ENCODE measurements around the gene TMPRSS5.

The TMPRSS5 gene

DNA sequence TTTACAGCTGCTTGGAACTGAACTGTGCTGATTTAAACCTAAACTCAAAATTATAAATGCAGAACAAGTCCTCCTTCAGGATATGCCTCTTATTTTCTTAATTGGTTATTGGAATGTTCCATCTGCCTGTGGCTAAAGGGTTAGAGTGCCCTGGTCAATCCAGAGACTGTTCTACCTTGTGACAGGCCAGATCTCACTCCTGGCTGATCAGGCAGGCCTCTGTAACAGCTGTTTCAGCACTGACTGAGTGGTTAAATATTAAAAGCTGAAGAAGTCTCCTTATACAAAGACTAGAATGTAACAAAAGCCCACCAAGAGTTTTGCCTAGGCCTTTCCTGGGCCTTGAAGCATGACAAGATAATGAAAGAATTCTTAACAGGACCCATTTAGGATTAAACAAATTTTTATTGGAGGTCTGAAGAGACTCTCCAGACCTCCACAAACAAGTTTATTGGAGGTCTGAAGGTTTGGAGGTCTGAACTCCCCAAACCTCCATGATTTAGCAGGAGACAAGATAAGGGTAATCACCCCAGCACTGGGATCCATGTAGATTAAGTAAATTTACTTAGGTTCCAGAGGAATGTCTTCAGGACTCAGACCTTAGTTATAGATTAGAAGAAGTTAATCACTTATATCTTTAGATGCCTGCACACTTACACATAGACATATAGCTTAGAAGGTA lies 35.8 kb downstream of the TMPRSS5 start:
- TF ChIP-seq, protein P1, sequence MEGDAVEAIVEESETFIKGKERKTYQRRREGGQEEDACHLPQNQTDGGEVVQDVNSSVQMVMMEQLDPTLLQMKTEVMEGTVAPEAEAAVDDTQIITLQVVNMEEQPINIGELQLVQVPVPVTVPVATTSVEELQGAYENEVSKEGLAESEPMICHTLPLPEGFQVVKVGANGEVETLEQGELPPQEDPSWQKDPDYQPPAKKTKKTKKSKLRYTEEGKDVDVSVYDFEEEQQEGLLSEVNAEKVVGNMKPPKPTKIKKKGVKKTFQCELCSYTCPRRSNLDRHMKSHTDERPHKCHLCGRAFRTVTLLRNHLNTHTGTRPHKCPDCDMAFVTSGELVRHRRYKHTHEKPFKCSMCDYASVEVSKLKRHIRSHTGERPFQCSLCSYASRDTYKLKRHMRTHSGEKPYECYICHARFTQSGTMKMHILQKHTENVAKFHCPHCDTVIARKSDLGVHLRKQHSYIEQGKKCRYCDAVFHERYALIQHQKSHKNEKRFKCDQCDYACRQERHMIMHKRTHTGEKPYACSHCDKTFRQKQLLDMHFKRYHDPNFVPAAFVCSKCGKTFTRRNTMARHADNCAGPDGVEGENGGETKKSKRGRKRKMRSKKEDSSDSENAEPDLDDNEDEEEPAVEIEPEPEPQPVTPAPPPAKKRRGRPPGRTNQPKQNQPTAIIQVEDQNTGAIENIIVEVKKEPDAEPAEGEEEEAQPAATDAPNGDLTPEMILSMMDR (conservative IDR thresholded peaks at IDR 0.05; ENCODE audit: control insufficient read depth, insufficient read depth, low read depth, low read length) = no peak
- no peak for DNase-seq (ENCODE audit: low read depth)

DNA sequence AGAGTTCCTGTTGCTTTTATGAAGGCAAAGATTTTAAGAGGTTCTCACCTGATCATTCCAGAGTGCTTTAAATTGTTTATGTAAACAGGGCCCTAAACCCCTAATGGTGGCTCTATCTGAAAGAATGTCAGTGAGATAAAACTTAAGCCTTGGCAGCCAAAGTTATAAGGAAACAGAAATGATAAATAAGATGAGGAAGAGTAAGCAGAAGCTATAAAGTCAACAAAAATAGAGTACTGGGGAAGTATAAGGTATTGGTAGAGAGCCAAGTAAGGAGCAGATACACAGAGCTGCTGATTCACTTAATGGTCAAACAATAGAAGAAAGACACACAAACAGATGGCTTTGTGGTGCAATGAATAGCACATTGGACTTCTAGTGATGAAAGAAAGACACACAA lies 37.9 kb downstream of the TMPRSS5 start:
- TF ChIP-seq, protein P1 (conservative IDR thresholded peaks at IDR 0.05; ENCODE audit: control insufficient read depth, insufficient read depth, low read depth, low read length) = no peak
- DNase-seq (ENCODE audit: low read depth) = peak; percentile 18
- no peak overlapping the region for H3K4me3 ChIP-seq (ENCODE audit: control insufficient read depth, low read depth, low read length)

More for the DNA sequence above, 35.8 kb downstream of the TMPRSS5 start:
- no peak overlapping the region for H3K4me3 ChIP-seq (ENCODE audit: control insufficient read depth, low read depth, low read length)

DNA sequence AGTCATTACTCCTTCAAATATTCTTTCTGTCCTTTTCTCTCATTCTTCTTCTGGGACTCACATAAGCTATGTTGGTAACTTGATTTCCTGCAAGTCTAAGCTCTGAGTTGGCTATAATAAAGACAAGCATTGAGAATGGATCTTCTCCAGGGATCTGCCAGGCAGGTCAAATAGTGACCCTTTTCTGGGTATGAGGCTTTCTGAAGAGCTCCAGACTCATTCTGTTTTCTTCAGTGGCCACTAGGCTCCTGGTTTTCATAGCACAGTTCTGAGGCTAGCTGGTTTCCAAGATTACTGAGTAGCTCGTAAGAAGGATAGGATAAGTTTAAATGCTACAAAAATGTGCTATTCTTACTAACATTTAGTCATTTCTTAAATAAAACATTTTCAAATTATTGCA lies 38.3 kb downstream of the TMPRSS5 start:
- TF ChIP-seq, protein P1 (conservative IDR thresholded peaks at IDR 0.05; ENCODE audit: control insufficient read depth, insufficient read depth, low read depth, low read length) = no peak
- no peak for DNase-seq (ENCODE audit: low read depth)
- H3K4me3 ChIP-seq (ENCODE audit: control insufficient read depth, low read depth, low read length) = no peak overlapping the region

DNA sequence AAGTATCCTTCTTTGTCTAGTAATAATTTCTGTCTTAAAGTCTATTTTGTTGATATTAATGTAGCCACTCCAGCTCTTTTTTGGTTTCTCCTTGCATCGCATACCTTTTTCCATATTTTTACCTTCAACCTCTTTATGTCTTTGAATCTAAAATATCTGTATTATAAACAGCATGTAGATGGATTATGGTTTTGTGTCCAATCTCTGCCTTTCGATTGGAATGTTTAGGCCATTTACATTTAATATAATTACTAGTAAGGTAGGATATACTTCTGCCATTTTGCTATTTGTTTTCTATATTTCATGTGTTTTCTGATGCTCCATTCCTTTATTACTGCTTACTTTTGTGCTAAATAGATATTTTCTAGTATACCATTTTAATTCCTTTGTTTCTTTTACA lies 39.5 kb downstream of the TMPRSS5 start:
- TF ChIP-seq, protein P1 (conservative IDR thresholded peaks at IDR 0.05; ENCODE audit: control insufficient read depth, insufficient read depth, low read depth, low read length) = no peak
- DNase-seq (ENCODE audit: low read depth) = no peak
- no peak overlapping the region for H3K4me3 ChIP-seq (ENCODE audit: control insufficient read depth, low read depth, low read length)

DNA sequence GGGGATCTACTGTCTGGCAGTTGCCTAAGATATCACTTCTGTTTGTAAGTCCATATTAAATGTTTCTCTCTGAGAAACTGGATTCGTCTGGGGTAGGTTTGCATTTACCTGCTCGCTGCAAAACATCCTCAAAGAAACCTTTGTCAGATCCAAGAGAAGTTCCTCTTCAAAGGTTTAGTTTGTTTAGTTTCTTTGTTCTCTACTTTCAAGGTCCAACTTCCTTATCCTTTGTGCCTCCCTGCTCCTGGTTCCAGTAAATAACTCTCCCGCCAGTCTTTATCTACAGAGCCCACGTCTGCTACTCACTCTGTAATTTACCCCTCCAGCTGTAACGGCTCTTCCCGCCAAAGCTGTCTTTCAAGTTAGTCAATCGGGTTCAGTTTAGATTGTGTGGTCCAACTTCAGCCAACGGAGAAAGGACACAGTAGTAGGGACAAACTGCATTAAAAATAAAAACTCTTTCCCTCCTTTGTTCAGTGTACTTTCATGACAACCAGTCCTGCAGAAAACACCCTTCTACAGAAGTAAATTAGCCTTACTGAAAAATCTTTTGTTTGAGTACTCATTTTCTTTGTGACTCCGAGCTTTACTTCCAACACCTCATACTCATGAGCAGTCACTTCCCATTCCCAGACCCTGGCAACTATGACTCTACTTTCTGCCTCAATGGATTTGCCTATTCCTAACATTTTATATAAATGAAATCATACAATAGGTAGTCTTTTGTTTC lies 41.0 kb downstream of the TMPRSS5 start:
- DNase-seq (ENCODE audit: low read depth) = no peak
- no peak overlapping the region for H3K4me3 ChIP-seq (ENCODE audit: control insufficient read depth, low read depth, low read length)
- TF ChIP-seq, protein P1 (conservative IDR thresholded peaks at IDR 0.05; ENCODE audit: control insufficient read depth, insufficient read depth, low read depth, low read length) = no peak

DNA sequence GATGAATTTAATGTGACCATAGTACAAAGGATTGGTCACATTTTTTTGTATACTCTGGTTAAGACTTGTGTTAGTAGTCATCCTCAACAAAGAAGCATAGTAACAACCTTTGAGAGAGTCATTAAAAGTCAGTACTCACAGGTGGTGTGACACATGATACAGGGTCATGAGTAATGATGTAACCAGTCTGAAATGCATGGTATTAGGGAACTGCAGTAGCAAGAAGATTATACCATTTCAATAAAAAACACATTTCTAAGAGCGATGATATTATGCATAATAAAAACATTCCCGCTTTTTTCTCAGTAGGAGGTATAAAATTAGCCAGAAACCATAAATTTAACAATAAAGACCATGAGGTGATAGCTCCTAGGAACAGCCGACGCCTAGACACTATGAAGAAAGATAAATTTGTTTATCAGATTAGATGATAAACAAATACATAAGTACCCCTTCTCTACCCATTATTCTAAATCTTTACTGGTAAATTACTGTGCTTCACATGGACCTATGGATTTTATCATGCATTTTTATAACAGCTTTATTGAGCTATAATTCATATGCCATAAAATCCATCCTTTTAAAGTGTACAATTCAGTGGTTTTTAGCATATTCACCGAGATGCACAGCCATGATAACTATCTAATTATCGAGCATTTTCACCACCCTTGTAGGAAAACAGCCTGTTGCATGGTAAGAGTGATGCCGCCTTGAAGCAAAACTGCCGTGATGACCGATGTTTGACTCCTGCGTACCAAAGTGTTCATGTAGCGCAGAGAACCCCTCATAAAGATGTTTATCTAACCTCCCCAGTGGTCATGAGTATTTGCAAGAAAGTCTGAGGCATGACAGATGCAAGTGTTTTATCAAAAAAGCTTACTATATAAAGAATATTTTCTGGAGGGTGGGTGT lies 41.8 kb downstream of the TMPRSS5 start:
- H3K4me3 ChIP-seq (ENCODE audit: control insufficient read depth, low read depth, low read length) = no peak overlapping the region
- DNase-seq (ENCODE audit: low read depth) = peak; percentile 38
- TF ChIP-seq, protein P1 (conservative IDR thresholded peaks at IDR 0.05; ENCODE audit: control insufficient read depth, insufficient read depth, low read depth, low read length) = no peak

Data from fibroblast of mammary gland (primary cell).